ENCODE results near the gene CHMP1A. TPM values are rescaled to one million over a fixed set of nuclear protein-coding genes. Genes with fewer than 3 reads are reported as not detected.
"Not testable (repeated sequence)": the region's sequence is repeated elsewhere in the genome, so short reads cannot be mapped to it uniquely, and the experiment has no call there.

CHMP1A gene
- polyA plus RNA-seq, 4 donors = 78.6 to 202 (median 138) TPM

DNA sequence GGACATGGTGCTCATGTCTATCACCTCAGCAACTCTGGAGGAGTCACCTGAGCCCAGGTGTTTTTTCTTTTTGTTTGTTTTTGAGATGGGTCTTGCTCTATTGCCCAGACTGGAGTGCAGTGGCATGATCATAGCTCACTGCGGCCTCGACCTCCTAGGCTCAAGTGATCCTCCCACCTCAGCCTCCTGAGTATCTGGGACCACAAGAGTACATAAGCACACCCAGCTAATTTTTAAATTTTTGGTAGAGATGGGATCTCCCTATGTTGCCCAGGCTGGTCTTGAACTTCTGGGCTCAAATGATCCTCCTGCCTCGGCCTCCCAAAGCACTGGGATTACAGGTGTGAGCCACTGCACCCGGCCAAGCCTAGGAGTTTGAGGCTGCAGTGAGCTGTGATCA, 32.1 kb upstream of the CHMP1A start:
- 89 to 94% (median 92%) methylated on average over 4 of the region's 4 CpGs for WGBS, 3 donors
- not testable (repeated sequence) for DNase-seq; H3K27me3 ChIP-seq (ENCODE audit: control insufficient read depth in 3 of 3, insufficient read depth in 3 of 3, low read length in 3 of 3); H3K4me3 ChIP-seq (ENCODE audit: low read depth in 1 of 3, low read length in 3 of 3); H3K27ac ChIP-seq (ENCODE audit: low read depth in 1 of 3, low read length in 2 of 3); FAIRE-seq
- Histone ChIP-seq H3K4me1 (ENCODE audit: control insufficient read depth in 3 of 3, insufficient read depth in 2 of 3, low read depth in 1 of 3, low read length in 2 of 3) (peaks cover 5 to 33% (median 5%) of the 10 kb centered on the region in 3 donors), H3K9me3 (ENCODE audit: control insufficient read depth in 2 of 2, insufficient read depth in 1 of 2, low read depth in 1 of 2, low read length in 1 of 2) (peaks cover 0 to 14% of the 10 kb centered on the region in 2 donors), H3K36me3 (ENCODE audit: control insufficient read depth in 3 of 3, insufficient read depth in 2 of 3, low read depth in 1 of 3, low read length in 3 of 3) (peaks cover 4 to 74% (median 14%) of the 10 kb centered on the region in 3 donors)

DNA sequence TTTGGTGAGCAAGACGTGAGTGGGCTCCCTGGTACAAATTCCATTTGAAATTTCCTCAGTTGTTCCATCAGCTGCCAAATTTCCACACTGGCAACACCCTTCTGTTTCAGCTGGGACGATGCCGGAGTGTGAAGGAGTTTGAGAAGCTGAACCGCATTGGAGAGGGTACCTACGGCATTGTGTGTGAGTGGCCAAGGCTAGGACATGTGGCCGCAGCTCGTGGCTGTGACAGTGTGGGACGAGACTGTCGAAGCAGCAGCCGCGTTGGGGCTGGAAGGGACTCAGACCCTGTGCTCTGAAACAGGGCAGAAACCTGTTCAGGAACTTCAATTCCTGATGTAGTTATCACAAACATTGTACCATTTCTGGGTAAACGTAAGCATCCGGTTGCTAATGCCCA, 31.6 kb upstream of the CHMP1A start:
- DNase-seq = no peak
- H3K27ac ChIP-seq (ENCODE audit: low read depth in 1 of 3, low read length in 2 of 3) = no peak overlapping the region
- no peaks in the 10 kb centered on the region for H3K27me3 ChIP-seq (ENCODE audit: control insufficient read depth in 3 of 3, insufficient read depth in 3 of 3, low read length in 3 of 3)
- H3K36me3 ChIP-seq (ENCODE audit: control insufficient read depth in 3 of 3, insufficient read depth in 2 of 3, low read depth in 1 of 3, low read length in 3 of 3) = peaks cover 4 to 72% (median 14%) of the 10 kb centered on the region in 3 donors
- no peak overlapping the region for H3K4me3 ChIP-seq (ENCODE audit: low read depth in 1 of 3, low read length in 3 of 3)
- H3K4me1 ChIP-seq (ENCODE audit: control insufficient read depth in 3 of 3, insufficient read depth in 2 of 3, low read depth in 1 of 3, low read length in 2 of 3) = peaks cover 5 to 28% (median 5%) of the 10 kb centered on the region in 3 donors
- FAIRE-seq = no peak
- peaks cover 0 to 15% of the 10 kb centered on the region in 2 donors for H3K9me3 ChIP-seq (ENCODE audit: control insufficient read depth in 2 of 2, insufficient read depth in 1 of 2, low read depth in 1 of 2, low read length in 1 of 2)
- WGBS, 3 donors = 94 to 95% (median 95%) methylated on average over 13 of the region's 13 CpGs

DNA sequence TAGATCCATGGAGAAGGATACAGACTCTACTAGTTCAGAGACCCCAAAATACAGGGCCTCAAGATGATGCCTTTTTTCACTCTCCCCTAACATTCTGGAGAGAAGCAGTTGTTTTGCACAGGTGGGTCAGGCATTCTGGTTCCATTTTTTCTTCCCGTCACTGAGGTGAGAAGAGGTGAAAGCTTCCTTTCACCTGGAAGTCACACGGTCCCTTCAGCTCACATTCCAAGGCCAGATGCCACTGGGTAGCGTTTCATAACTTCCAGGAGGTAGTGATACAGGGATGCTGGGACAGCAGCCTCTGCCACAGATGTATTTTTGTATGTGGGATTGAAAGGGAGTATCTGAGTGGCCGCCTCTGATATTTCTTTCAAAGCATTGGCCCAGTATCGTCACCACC, 30.9 kb upstream of the CHMP1A start:
- peaks cover 0 to 15% of the 10 kb centered on the region in 2 donors for H3K9me3 ChIP-seq (ENCODE audit: control insufficient read depth in 2 of 2, insufficient read depth in 1 of 2, low read depth in 1 of 2, low read length in 1 of 2)
- no peaks in the 10 kb centered on the region for H3K27me3 ChIP-seq (ENCODE audit: control insufficient read depth in 3 of 3, insufficient read depth in 3 of 3, low read length in 3 of 3)
- H3K36me3 ChIP-seq (ENCODE audit: control insufficient read depth in 3 of 3, insufficient read depth in 2 of 3, low read depth in 1 of 3, low read length in 3 of 3) = peaks cover 4 to 65% (median 11%) of the 10 kb centered on the region in 3 donors
- FAIRE-seq (no peak), DNase-seq (no peak)
- H3K4me3 ChIP-seq (ENCODE audit: low read depth in 1 of 3, low read length in 3 of 3) = no peak overlapping the region
- peaks cover 5 to 21% (median 5%) of the 10 kb centered on the region in 3 donors for H3K4me1 ChIP-seq (ENCODE audit: control insufficient read depth in 3 of 3, insufficient read depth in 2 of 3, low read depth in 1 of 3, low read length in 2 of 3)
- 64 to 84% (median 80%) methylated on average over 5 of the region's 5 CpGs for WGBS, 3 donors
- peak overlapping the region in 2 of 3 donors; percentile 36 to 93 for H3K27ac ChIP-seq (ENCODE audit: low read depth in 1 of 3, low read length in 2 of 3)

DNA sequence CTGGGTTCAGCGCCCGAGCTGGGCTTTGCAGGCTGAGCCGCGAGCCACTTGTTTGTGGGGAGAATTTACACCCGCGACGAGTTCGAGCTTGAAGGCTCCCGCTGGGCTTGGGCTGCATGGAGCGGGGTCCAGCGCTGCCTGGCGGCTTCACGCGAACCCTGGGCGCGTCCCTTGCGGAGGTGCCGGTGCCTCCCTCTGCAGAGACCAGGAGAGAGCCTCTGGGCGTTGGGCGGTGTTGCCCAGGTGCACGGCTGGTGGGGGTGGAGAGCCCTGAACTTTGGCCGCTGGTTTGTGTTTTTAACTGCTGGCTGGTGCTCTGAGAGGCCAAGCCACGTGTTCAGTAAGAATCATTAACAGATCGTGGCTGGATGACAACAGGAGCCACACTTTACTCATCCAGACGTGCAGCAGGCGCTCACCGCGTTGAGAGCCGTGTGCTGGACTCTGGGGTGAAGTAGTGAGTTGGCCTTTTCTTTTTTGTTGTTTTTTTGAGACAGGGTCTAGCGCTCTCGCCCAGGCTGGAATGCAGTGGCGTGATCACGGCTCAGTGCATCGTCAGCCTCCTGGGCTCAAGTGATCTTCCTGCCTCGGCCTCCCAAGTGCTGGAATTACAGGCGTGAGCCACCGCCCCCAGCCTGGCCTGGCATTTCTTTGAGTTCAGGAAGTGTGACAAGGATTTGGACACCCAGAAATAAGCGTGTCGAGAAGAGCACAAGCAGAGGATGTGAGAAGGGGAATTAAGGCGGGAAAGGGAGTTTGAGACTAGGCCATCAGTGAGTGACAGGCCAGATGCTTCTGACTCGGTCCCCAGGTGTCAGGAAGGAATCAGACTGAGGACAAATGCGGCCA, 29.8 kb upstream of the CHMP1A start:
- FAIRE-seq (no peak), DNase-seq (peak; percentile 97)
- no peaks in the 10 kb centered on the region for H3K27me3 ChIP-seq (ENCODE audit: control insufficient read depth in 3 of 3, insufficient read depth in 3 of 3, low read length in 3 of 3)
- peak overlapping the region; percentile 80 to 91 (median 80) for H3K4me3 ChIP-seq (ENCODE audit: low read depth in 1 of 3, low read length in 3 of 3)
- WGBS, 3 donors = 5 to 11% (median 9%) methylated on average over 40 to 42 of the region's 42 CpGs
- H3K36me3 ChIP-seq (ENCODE audit: control insufficient read depth in 3 of 3, insufficient read depth in 2 of 3, low read depth in 1 of 3, low read length in 3 of 3) = peaks cover 4 to 55% (median 6%) of the 10 kb centered on the region in 3 donors
- peaks cover 5 to 21% (median 5%) of the 10 kb centered on the region in 3 donors for H3K4me1 ChIP-seq (ENCODE audit: control insufficient read depth in 3 of 3, insufficient read depth in 2 of 3, low read depth in 1 of 3, low read length in 2 of 3)
- peak overlapping the region; percentile 88 to 93 (median 93) for H3K27ac ChIP-seq (ENCODE audit: low read depth in 1 of 3, low read length in 2 of 3)
- peaks cover 0 to 15% of the 10 kb centered on the region in 2 donors for H3K9me3 ChIP-seq (ENCODE audit: control insufficient read depth in 2 of 2, insufficient read depth in 1 of 2, low read depth in 1 of 2, low read length in 1 of 2)

DNA sequence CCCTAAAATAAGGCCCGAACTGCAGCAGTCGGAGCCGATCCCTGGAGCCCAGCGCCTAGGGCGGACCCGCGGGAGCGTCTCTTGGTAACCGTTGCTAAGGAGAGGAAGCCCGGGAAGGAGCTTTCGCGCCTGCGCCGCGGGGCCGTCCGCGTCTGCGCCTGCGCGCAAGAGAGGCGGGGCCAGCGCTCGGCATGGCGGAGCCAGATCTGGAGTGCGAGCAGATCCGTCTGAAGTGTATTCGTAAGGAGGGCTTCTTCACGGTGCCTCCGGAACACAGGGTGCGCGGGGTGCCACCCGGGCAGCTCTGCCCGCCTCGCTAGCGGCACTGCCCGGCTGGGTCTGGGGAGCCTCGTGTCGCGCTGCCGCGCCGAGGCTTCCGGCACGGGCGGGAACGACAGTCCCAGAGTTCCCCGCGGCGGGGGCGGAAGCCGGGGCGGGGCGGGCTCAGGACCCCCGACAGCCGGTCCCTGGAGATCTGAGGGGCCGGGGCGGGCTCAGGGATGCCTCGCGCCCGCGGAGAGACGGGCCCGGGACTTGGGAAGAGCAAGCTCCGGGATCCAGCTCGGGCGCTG, 29.1 kb upstream of the CHMP1A start, which contains the start of gene CDK10:
TSS of gene CDK10 (plus strand) at position 170 of the 572 bp plus-strand sequence. CDS start at position 192, 22 bp downstream.
- WGBS, 3 donors = 0% methylated on average over 49 to 67 of the region's 67 CpGs
- peak within 1 kb of the TSS; percentile 88 to 93 (median 93) for H3K27ac ChIP-seq (ENCODE audit: low read depth in 1 of 3, low read length in 2 of 3)
- DNase-seq (peak; percentile 92 to 98), FAIRE-seq (no peak)
- H3K4me1 ChIP-seq (ENCODE audit: control insufficient read depth in 3 of 3, insufficient read depth in 2 of 3, low read depth in 1 of 3, low read length in 2 of 3) = peaks cover 5 to 21% (median 5%) of the 10 kb centered on the region in 3 donors
- peaks cover 0 to 48% (median 3%) of the 10 kb centered on the region in 3 donors for H3K36me3 ChIP-seq (ENCODE audit: control insufficient read depth in 3 of 3, insufficient read depth in 2 of 3, low read depth in 1 of 3, low read length in 3 of 3)
- H3K9me3 ChIP-seq (ENCODE audit: control insufficient read depth in 2 of 2, insufficient read depth in 1 of 2, low read depth in 1 of 2, low read length in 1 of 2) = peaks cover 0 to 15% of the 10 kb centered on the region in 2 donors
- peak within 1 kb of the TSS; percentile 80 to 91 (median 80) for H3K4me3 ChIP-seq (ENCODE audit: low read depth in 1 of 3, low read length in 3 of 3)
- no peaks in the 10 kb centered on the region for H3K27me3 ChIP-seq (ENCODE audit: control insufficient read depth in 3 of 3, insufficient read depth in 3 of 3, low read length in 3 of 3)

DNA sequence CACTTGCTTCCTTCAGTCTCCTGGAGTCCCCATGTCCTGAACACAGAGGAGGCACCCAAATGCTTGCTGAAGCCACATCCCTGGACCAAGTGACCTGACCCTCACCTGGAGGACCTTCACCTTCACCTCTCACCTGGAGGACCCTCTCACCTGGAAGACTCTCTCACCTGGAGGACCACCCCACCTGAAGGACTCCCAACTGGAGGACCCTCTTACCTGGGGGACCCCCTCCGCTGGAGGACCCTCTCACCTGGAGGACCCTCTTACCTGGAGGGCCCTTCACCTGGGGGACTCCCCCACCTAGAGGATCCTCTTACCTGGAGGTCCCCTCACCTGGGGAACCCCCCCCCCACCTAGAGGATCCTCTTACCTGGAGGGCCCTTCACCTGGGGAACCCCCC, 28.4 kb upstream of the CHMP1A start:
- peaks cover 0 to 42% (median 3%) of the 10 kb centered on the region in 3 donors for H3K36me3 ChIP-seq (ENCODE audit: control insufficient read depth in 3 of 3, insufficient read depth in 2 of 3, low read depth in 1 of 3, low read length in 3 of 3)
- no peaks in the 10 kb centered on the region for H3K27me3 ChIP-seq (ENCODE audit: control insufficient read depth in 3 of 3, insufficient read depth in 3 of 3, low read length in 3 of 3)
- peak overlapping the region in 1 of 3 donors; percentile 80 for H3K4me3 ChIP-seq (ENCODE audit: low read depth in 1 of 3, low read length in 3 of 3)
- peaks cover 0 to 15% of the 10 kb centered on the region in 2 donors for H3K9me3 ChIP-seq (ENCODE audit: control insufficient read depth in 2 of 2, insufficient read depth in 1 of 2, low read depth in 1 of 2, low read length in 1 of 2)
- DNase-seq (no peak), FAIRE-seq (no peak)
- peaks cover 5 to 21% (median 5%) of the 10 kb centered on the region in 3 donors for H3K4me1 ChIP-seq (ENCODE audit: control insufficient read depth in 3 of 3, insufficient read depth in 2 of 3, low read depth in 1 of 3, low read length in 2 of 3)
- WGBS, 3 donors = 50 to 97% (median 85%) methylated on average over 1 of the region's 1 CpG
- no peak overlapping the region for H3K27ac ChIP-seq (ENCODE audit: low read depth in 1 of 3, low read length in 2 of 3)

DNA sequence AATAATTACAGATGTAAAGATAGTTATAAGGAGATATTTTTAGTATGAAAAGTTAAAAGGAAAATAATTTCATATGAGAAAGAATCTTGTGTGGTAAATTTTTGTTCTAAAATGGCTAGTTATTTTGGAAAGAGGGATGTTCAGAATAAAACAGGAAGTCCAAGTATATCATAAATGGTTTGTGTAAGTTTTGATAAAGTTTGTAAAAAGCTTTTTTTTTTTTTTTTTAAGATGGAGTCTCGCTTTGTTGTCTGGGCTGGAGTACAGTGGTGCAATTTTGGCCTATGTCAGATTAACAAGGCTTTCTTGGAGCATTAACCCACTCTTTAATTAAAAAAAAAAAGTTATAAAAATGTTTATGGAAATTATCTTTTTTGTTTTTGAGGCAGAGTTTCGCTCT, 20.8 kb upstream of the CHMP1A start:
- H3K36me3 ChIP-seq (ENCODE audit: control insufficient read depth in 3 of 3, insufficient read depth in 2 of 3, low read depth in 1 of 3, low read length in 3 of 3) = no peaks in the 10 kb centered on the region

DNA sequence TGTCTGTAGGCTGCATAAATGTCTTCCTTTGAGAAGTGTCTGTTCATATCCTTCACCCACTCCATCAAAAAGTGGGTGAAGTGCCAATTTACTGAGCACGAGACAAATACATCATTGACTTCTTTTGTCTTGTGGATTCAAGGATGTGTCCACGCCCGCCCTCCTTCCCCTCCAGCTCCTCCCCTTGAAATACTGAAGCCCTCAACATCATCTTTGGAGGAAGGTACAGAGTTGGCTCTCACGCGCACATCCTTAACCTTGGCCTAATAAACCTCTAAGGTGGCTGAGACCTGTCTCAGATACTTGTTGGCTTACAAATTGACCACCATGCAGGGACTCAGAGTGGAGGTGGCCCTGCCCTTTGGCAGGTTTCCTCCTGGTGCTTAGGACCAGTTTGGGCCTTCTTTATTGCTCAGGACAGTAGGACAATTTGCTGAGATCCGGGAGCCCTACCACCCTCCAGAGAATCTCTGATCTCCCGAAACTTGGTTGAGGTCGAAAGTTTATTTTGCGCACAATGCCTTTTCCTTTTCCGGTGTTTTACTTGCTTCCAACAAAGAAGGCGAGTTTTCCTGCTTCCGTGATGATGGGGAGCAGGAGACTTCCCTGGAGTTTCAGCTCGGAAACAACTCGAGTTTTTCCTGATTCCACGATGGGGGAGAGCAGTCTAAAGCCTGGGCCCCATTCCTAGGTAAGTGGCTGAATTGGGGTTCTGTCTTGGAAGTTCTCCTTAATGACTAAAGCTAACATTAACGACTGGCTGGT, 14.9 kb upstream of the CHMP1A start:
- 89 to 94% (median 92%) methylated on average over 16 of the region's 16 CpGs for WGBS, 3 donors
- no peak for FAIRE-seq

More for the DNA sequence above, 20.8 kb upstream of the CHMP1A start:
- Histone ChIP-seq H3K9me3 (ENCODE audit: control insufficient read depth in 2 of 2, insufficient read depth in 1 of 2, low read depth in 1 of 2, low read length in 1 of 2) (peaks cover 0 to 10% of the 10 kb centered on the region in 2 donors), H3K27me3 (ENCODE audit: control insufficient read depth in 3 of 3, insufficient read depth in 3 of 3, low read length in 3 of 3) (no peaks in the 10 kb centered on the region), H3K4me1 (ENCODE audit: control insufficient read depth in 3 of 3, insufficient read depth in 2 of 3, low read depth in 1 of 3, low read length in 2 of 3) (no peaks in the 10 kb centered on the region), H3K27ac (ENCODE audit: low read depth in 1 of 3, low read length in 2 of 3) (no peak overlapping the region), H3K4me3 (ENCODE audit: low read depth in 1 of 3, low read length in 3 of 3) (no peak overlapping the region)
- no peak for DNase-seq
- no peak for FAIRE-seq
- WGBS, 3 donors = 92 to 96% (median 96%) methylated on average over 2 of the region's 2 CpGs

More for the DNA sequence above, 14.9 kb upstream of the CHMP1A start:
- DNase-seq = no peak
- peaks cover 0 to 19% (median 2%) of the 10 kb centered on the region in 3 donors for H3K4me1 ChIP-seq (ENCODE audit: control insufficient read depth in 3 of 3, insufficient read depth in 2 of 3, low read depth in 1 of 3, low read length in 2 of 3)
- H3K9me3 ChIP-seq (ENCODE audit: control insufficient read depth in 2 of 2, insufficient read depth in 1 of 2, low read depth in 1 of 2, low read length in 1 of 2) = peaks cover 0 to 2% of the 10 kb centered on the region in 2 donors
- H3K27ac ChIP-seq (ENCODE audit: low read depth in 1 of 3, low read length in 2 of 3) = no peak overlapping the region
- H3K4me3 ChIP-seq (ENCODE audit: low read depth in 1 of 3, low read length in 3 of 3) = no peak overlapping the region
- H3K36me3 ChIP-seq (ENCODE audit: control insufficient read depth in 3 of 3, insufficient read depth in 2 of 3, low read depth in 1 of 3, low read length in 3 of 3) = peaks cover 0 to 13% (median 0%) of the 10 kb centered on the region in 3 donors
- H3K27me3 ChIP-seq (ENCODE audit: control insufficient read depth in 3 of 3, insufficient read depth in 3 of 3, low read length in 3 of 3) = no peaks in the 10 kb centered on the region

Measured in small intestine (tissue), 7 donors.